Liver (tissue), 3 donors: ENCODE results near the gene SH2D3A.

Source experiments
- ATF3 ChIP-seq: IDR thresholded peaks from 2 replicates; pipeline ENCODE4 v1.6.1; 2016; ENCODE audit warnings: antibody characterized with exemption
- CTCF ChIP-seq: fragments of 150-350 bp; IDR thresholded peaks from 2 replicates; pipeline ENCODE4 v1.5.1; 2017; ENCODE audit warnings: improper control_type of control experiment, low read depth, low read length; ENCODE audit not compliant: missing input control
- FOXA1 ChIP-seq: IDR thresholded peaks from 2 replicates; pipeline ENCODE4 v1.6.1; 2016; ENCODE audit warnings: antibody characterized with exemption
- GABPA ChIP-seq, 2 donors: IDR thresholded peaks in 1 of 2; conservative IDR thresholded peaks in 1 of 2; 2 replicates each; pipeline ENCODE4 v1.6.1; 2016; ENCODE audit warnings: antibody characterized with exemption in 2 of 2, mild to moderate bottlenecking in 1 of 2, moderate library complexity in 1 of 2
- HNF4A ChIP-seq, 2 donors: conservative IDR thresholded peaks; 2 replicates each; pipeline ENCODE4 v1.6.1; 2016; ENCODE audit warnings: antibody characterized with exemption in 2 of 2, mild to moderate bottlenecking in 2 of 2
- HNF4G ChIP-seq: IDR thresholded peaks from 2 replicates; pipeline ENCODE4 v1.6.1; 2016; ENCODE audit warnings: antibody characterized with exemption
- JUND ChIP-seq, 2 donors: IDR thresholded peaks; 2 replicates each; pipeline ENCODE4 v1.6.1; 2016; ENCODE audit warnings: antibody characterized with exemption in 2 of 2
- MAX ChIP-seq: IDR thresholded peaks from 2 replicates; pipeline ENCODE4 v1.6.1; 2016; ENCODE audit warnings: antibody characterized with exemption
- NR2F2 ChIP-seq: IDR thresholded peaks from 2 replicates; pipeline ENCODE4 v1.6.1; 2016; ENCODE audit warnings: antibody characterized with exemption
- RAD21 ChIP-seq, 2 donors: IDR thresholded peaks; 2 replicates each; pipeline ENCODE4 v1.6.1; 2016; ENCODE audit warnings: antibody characterized with exemption in 2 of 2, mild to moderate bottlenecking in 2 of 2
- REST ChIP-seq: IDR thresholded peaks from 2 replicates; pipeline ENCODE4 v1.6.1; 2016; ENCODE audit warnings: antibody characterized with exemption, mild to moderate bottlenecking
- RXRA ChIP-seq, 2 donors: IDR thresholded peaks; 2 replicates each; pipeline ENCODE4 v1.6.1; 2017 to 2018; ENCODE audit warnings: antibody characterized with exemption in 2 of 2, mild to moderate bottlenecking in 1 of 2
- TAF1 ChIP-seq: conservative IDR thresholded peaks from 2 replicates; pipeline ENCODE4 v1.6.1; 2016; ENCODE audit warnings: antibody characterized with exemption, mild to moderate bottlenecking
- YY1 ChIP-seq: IDR thresholded peaks from 2 replicates; pipeline ENCODE4 v1.6.1; 2016; ENCODE audit warnings: antibody characterized with exemption, mild to moderate bottlenecking
- donor health status: healthy.
- donor health status: healthy.

DNA sequence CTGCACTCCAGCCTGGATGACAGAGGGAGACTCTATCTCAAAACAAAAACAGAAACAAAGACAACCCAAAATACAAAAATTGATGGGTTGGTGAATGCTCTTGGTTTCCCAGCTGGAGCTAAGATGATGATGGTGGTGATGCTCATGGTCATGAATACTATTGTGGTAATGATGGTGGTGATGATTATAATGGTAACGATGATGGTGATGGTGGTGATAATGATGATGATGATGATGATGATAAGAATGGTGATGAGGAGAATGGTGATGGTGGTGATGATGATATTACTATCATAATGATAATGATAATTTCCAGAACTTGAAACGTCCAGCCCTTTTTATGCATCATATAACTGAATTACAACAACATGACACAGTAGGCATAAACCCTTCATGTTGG is 45.4 kb upstream of the SH2D3A start:
- TF ChIP-seq HNF4G (no peak), CTCF (no peak), YY1 (no peak), JUND (IDR thresholded peaks at IDR 0.05) (no peak), NR2F2 (no peak), RXRA (IDR thresholded peaks at IDR 0.05) (no peak), FOXA1 (no peak), ATF3 (no peak), GABPA (IDR thresholded peaks at IDR 0.05 in 1 of 2, conservative IDR thresholded peaks at IDR 0.05 in 1 of 2) (no peak), MAX (no peak), RAD21 (IDR thresholded peaks at IDR 0.05) (no peak), TAF1 (no peak), HNF4A (conservative IDR thresholded peaks at IDR 0.05) (no peak), REST (no peak)
